Kidney (tissue), 14 donors: ENCODE results near the gene SNRPE. TPM values are rescaled to one million over a fixed set of nuclear protein-coding genes. Genes with fewer than 3 reads are reported as not detected.

Experiments
- DNase-seq, 5 donors: peaks; one replicate each; pipeline ENCODE4 v3.0.0-alpha.2; 2013 to 2020
- FAIRE-seq: peaks from 2 replicates; lab custom pipeline; 2012; peaks lifted over from hg19 to GRCh38; lab: Jason Lieb, UNC
- H3K27ac ChIP-seq, 2 donors: one replicate each; pipeline ENCODE4 v1.7.0; 2013; ENCODE audit warnings: low read depth in 2 of 2, low read length in 2 of 2, inconsistent platforms in 1 of 2
- H3K27me3 ChIP-seq: one replicate; pipeline ENCODE4 v1.7.1; 2013; ENCODE audit warnings: low read length, inconsistent platforms; ENCODE audit not compliant: control insufficient read depth, insufficient read depth
- H3K36me3 ChIP-seq, 3 donors: one replicate each; pipeline versions ENCODE4 v1.7.0 to v1.7.1; 2013; ENCODE audit warnings: low read length in 3 of 3, control low read depth in 1 of 3, inconsistent platforms in 1 of 3; ENCODE audit not compliant: insufficient read depth in 3 of 3, control insufficient read depth in 2 of 3
- H3K4me1 ChIP-seq, 3 donors: one replicate each; pipeline versions ENCODE4 v1.7.0 to v1.7.1; 2013; ENCODE audit warnings: low read length in 3 of 3, inconsistent platforms in 1 of 3, low read depth in 1 of 3; ENCODE audit not compliant: control insufficient read depth in 2 of 3, insufficient read depth in 2 of 3
- H3K4me3 ChIP-seq, 3 donors: one replicate each; pipeline versions ENCODE4 v1.7.0 to v1.8.1; 2013; ENCODE audit warnings: low read length in 3 of 3, control low read depth in 1 of 3, inconsistent platforms in 1 of 3
- H3K9ac ChIP-seq, 3 donors: one replicate each; pipeline versions ENCODE4 v1.7.0 to v1.7.1; 2013; ENCODE audit warnings: low read length in 3 of 3, control low read depth in 1 of 3, inconsistent platforms in 1 of 3
- H3K9me3 ChIP-seq, 3 donors: one replicate each; pipeline versions ENCODE4 v1.7.0 to v1.7.1; 2013; ENCODE audit warnings: low read length in 3 of 3, control low read depth in 1 of 3, inconsistent platforms in 1 of 3; ENCODE audit not compliant: control insufficient read depth in 2 of 3, insufficient read depth in 1 of 3
- CTCF ChIP-seq: IDR thresholded peaks from 3 replicates; pipeline ENCODE4 v1.5.1; 2012; ENCODE audit warnings: mild to moderate bottlenecking, moderate library complexity, borderline replicate concordance; ENCODE audit not compliant: insufficient read depth; ENCODE audit errors: extremely low read depth
- intact Hi-C: fragments of 100-400 bp; cut with DNase I; formaldehyde crosslinking; loops from one replicate; pipeline ENCODE4 v1.11.1; 2022
- polyA plus RNA-seq: library from polyadenylated mRNA; stranded (reverse); fragments of 350-450 nt; fragmentation: Illumina TruSeq; extraction: RNeasy Lipid Tissue Mini Kit (QIAGEN cat#74804); gene quantifications from one replicate; pipeline ENCODE4 v1.2.3, GENCODE V29; 2014; ENCODE audit warnings: low read depth, low replicate concordance; ENCODE audit not compliant: insufficient read depth
- total RNA-seq: library from RNA; stranded (reverse); fragmentation: NEBNext Ultra II Directional; extraction: Animal tissue kit (Norgen Biotek cat#: 25700); gene quantifications from one replicate; pipeline ENCODE4 v1.2.1, GENCODE V29; 2021
- donor health status: control.
- donor health status: control.
- donor health status: control.
- donor health status: control.
- donor health status: control.
- donor health status: DM: yes; HTN: yes; CAD: no.
- donor health status: Normal renal cell carcinoma (clear cell type).

SNRPE gene
- total and polyA plus RNA-seq, 2 donors from 2014 or later, result 92.7 to 169 TPM

- Histone ChIP-seq H3K9me3 (no peaks in the 10 kb centered on the region), H3K27me3 (no peaks in the 10 kb centered on the region), H3K4me1 (peaks cover 0 to 5% (median 0%) of the 10 kb centered on the region in 3 donors), H3K36me3 (peaks cover 11 to 44% (median 22%) of the 10 kb centered on the region in 3 donors), H3K9ac (no peak overlapping the region), H3K4me3 (no peak overlapping the region), H3K27ac (no peak overlapping the region)
- intact Hi-C loops, result no loop called here
- no peak for DNase-seq
- no peak for TF ChIP-seq CTCF
- FAIRE-seq, result no peak
Observed at GRCh38 chr1:203818399-203818798, 43.0 kb upstream of the SNRPE start.

DNA sequence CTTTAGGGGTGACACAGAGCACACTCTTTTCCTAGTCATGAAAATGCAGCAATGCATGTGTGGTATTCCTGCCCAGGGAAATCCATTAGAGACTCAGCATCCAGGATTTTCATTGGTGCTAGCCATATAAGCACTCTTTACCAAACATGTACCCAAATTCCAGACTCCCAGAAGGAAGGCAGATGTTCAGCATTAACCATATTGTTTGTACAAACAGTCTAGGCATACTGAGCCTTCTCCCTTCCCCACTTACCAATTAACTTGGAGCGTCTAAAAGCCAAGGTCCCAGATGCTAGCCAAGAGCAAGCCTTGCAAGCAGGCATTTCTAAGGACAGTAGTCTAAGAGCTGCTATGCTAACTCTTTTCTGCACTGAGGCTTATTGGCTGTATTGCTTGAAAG, 38.1 kb upstream of the SNRPE start:
- no peak overlapping the region for H3K27ac ChIP-seq
- H3K9ac ChIP-seq, result no peak overlapping the region
- no peaks in the 10 kb centered on the region for H3K27me3 ChIP-seq
- intact Hi-C loops, result no loop called here
- H3K36me3 ChIP-seq, result peaks cover 11 to 50% (median 13%) of the 10 kb centered on the region in 3 donors
- no peak for FAIRE-seq
- no peak for DNase-seq
- H3K4me3 ChIP-seq, result no peak overlapping the region
- no peak for TF ChIP-seq CTCF
- H3K9me3 ChIP-seq, result no peaks in the 10 kb centered on the region
- peaks cover 0 to 5% (median 0%) of the 10 kb centered on the region in 3 donors for H3K4me1 ChIP-seq

DNA sequence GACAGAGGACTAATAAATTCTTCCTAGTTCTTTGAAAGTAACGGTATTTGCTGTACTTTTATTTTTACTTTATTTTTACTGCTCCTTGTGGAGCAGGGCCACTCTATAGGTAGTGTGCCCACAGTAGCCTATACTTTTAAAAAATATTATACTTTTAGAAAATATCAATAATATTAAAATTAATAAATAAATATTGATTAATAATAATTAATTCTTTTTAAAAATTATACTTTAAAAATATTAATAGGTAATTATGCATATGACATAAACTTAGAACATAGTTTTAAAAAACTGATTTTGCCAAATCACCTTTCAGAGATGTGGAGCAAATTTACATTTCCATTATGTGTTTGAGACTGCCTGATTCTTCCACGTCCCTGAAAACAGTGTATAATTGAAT, 35.2 kb upstream of the SNRPE start:
- Histone ChIP-seq H3K4me1 (peaks cover 0 to 5% (median 0%) of the 10 kb centered on the region in 3 donors), H3K4me3 (no peak overlapping the region), H3K9ac (no peak overlapping the region), H3K27me3 (no peaks in the 10 kb centered on the region), H3K36me3 (peaks cover 14 to 58% (median 23%) of the 10 kb centered on the region in 3 donors), H3K27ac (no peak overlapping the region), H3K9me3 (no peaks in the 10 kb centered on the region)
- intact Hi-C loops, result no loop called here
- DNase-seq (no peak), FAIRE-seq (no peak)
- no peak for TF ChIP-seq CTCF

DNA sequence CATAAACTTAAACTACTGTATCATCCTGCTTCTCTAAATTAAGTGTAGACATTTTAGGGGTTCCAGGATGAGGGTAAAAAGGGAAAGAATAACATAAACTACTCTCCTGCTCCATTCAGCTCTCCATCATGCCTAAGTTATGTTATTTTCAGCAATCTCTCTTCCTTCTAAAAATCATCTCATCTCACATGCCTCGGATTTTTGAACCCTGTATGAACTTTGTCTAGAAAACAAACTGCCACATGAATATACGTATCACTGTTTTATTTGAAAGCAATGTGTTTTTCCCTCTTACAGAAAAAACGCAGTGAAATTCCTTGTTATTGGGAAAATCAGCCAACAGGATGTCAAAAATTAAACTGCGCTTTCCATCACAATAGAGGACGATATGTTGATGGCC, 33.4 kb upstream of the SNRPE start:
- Histone ChIP-seq H3K36me3 (peaks cover 15 to 52% (median 16%) of the 10 kb centered on the region in 3 donors), H3K27ac (no peak overlapping the region), H3K4me1 (no peaks in the 10 kb centered on the region), H3K27me3 (no peaks in the 10 kb centered on the region), H3K9me3 (no peaks in the 10 kb centered on the region), H3K9ac (no peak overlapping the region), H3K4me3 (no peak overlapping the region)
- FAIRE-seq (no peak), DNase-seq (no peak)
- intact Hi-C loops, result no loop called here
- TF ChIP-seq CTCF, result no peak
